IPS DF 19.7 (cell line): ENCODE measurements around the gene KATNAL1.
"Not testable (repeated sequence)": the region's sequence is repeated elsewhere in the genome, so short reads cannot be mapped to it uniquely, and the experiment has no call there.

ENCODE experiments used
- DNase-seq: peaks from one replicate; pipeline ENCODE4 v3.0.0-alpha.2; 2013; ENCODE audit warnings: low read depth, low spot score

The KATNAL1 gene

DNA sequence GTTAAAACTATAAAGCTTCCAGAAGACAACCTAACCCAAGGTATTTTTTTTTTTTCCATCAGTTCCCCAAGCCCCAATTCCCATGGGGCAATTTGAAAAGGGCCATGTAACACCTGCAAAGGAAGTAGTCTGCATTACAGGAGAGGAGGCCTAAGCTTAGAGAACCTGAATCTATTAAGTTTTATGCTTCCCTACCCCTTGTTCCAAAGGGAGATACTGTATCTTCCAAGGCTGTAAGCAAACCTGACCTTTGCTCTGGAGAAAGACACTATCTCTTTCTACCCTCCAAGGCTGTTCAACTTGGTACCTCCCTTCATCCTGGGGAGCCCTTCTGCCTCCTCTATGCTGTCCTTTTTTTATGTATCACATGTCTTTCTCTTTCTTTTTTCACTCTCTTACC lies 15.0 kb downstream of the KATNAL1 start:
- no peak for DNase-seq

GRCh38 chr13:30290812-30291436 lies 16.4 kb downstream of the KATNAL1 start:
- DNase-seq, result no peak

DNA sequence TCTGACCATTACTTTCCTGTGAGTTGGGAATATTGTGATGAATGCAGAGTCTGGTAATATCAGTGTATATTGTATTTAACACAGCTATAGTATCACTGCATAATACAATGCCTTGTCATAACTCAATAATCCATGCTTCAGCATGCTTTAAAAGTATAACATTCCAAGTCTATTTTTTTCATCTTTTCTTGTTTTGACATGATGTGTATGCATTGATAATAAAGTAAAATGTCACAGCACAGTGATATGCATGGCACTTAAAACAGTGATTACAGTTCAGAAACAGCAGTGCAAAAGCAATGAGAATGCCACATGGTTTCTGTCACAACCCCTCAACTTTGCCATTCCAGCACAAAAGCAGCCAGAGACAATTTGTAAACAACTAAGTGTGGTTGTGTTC lies 17.8 kb downstream of the KATNAL1 start:
- DNase-seq, result no peak

DNA sequence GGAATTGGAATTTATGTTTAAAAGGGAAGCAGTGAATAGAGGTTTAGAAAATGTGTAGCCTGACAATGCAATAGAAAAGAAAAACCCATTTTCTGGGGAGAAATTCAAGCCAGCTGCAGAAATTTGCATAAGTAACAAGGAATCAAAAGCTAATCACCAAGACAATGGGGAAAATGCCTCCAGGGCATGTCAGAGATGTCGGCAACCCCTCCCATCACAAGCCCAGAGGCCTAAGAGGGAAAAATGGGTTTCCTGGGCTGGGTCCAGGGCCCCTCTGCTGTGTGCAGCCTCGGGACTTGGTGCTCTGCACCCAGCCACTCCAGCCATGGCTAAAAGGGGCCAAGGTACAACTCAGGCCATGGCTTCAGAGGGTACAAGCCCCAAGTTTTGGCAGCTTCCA lies 21.3 kb downstream of the KATNAL1 start:
- not testable (repeated sequence) for DNase-seq

- DNase-seq, result no peak
These were observed 31.2 kb downstream of the KATNAL1 start for GRCh38 chr13:30276178-30276577.

GRCh38 chr13:30274083-30274482 lies 33.3 kb downstream of the KATNAL1 start:
- no peak for DNase-seq

- DNase-seq, result not testable (repeated sequence)
These were observed 37.3 kb downstream of the KATNAL1 start for GRCh38 chr13:30270035-30270434.

DNA sequence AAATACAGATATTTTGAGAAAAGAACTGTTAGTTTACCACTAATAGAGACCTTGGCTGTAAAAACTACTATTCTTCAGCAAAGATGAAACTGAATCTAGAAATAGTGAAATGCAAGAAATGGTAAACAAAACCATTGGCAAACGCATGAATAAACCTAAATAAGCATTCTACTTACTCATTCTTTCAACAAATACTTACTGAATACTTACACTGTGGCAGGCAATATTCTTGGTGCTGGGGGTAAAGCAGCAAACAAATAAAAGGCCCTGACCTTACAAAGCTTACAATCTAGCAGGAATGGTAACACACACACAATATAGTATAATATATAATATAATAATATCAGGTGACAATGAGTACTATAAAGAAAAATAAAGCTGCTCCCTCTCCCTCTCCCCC lies 38.7 kb downstream of the KATNAL1 start:
- DNase-seq, result no peak

DNA sequence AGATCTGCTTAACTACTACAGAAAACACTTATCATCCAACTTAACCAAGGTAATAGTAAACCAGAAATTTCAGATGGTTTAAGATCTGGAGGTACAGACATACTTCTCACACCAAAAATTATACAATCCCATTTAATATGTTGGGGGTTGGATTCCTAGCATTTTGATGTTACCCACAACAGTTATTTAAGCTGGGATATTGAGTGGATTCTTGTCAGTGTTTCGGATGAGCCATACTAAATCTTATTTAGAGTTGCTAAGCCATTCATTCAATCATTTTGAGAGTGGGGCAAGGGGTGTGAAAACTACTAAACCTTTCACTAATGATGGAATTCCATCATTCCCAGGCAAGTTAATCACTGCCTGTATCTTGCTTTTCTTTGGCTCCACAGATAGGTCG lies 40.6 kb downstream of the KATNAL1 start:
- no peak for DNase-seq

DNA sequence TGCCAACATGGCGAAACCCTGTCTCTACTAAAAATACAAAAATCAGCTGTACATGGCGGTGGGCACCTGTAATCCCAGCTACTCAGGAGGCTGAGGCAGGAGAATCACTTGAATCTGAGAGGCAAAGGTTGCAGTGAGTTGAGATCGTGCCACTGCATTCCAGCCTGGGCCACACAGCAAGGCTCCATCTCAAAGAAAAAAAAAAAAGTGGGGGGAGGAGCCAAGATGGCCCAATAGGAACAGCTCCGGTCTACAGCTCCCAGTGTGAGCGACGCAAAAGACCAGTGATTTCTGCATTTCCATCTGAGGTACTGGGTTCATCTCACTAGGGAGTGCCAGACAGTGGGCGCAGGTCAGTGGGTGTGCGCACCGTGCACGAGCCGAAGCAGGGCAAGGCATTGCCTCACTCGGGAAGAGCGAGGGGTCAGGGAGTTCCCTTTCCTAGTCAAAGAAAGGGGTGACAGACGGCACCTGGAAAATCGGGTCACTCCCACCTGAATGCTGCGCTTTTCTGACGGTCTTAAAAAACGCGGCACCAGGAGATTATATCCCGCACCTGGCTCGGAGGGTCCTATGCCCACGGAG lies 48.1 kb downstream of the KATNAL1 start:
- DNase-seq, result not testable (repeated sequence)

DNA sequence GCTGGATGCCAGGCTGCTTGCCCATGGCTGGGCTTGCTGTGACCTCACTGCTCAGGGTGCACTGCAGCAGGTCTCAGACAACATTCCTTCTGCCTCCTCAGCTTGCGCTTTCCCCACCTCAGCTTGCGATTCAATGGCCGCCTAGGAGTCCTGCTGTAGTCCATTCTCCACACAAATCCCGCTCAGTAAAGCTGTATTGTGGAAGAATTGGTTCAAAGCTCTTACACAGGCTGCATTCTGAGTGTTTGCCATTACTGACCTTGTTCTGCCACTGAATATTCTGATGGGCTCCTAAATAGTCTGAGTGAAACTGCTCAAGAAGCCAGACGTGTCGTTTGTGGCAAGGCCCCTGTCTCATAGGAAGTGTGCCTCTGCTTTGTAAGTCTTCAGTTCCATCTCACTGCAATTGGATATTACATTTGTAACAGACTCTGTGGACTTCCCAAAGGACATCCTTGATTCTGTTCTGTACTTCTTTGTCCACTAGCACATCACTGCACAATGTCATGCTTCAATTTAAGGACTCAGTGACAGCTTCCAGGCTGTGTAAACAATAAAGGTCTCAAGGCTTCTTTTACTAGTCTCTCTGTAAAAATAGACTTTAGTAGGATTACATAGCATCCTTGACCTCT lies 49.8 kb downstream of the KATNAL1 start:
- peak; percentile 3 for DNase-seq

GRCh38 chr13:30256713-30257467 lies 50.5 kb downstream of the KATNAL1 start:
- no peak for DNase-seq

DNA sequence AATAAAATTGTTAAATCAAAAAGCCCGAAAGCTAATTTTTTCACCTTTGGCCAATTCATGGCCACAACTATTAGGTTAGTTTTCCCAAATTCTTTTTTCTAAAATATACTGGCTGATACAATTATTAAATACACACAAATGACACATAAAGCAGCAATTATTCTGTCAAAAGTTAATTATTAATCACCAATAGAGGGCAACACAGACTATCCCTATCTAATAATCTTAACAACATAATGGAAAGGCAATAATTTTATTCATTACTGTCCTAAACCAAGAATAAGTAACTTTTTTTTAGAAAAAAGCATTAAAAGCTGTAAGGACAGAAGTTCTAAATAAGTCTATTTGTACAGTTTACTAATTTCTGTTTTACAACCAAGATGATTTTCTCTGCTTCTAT lies 51.7 kb downstream of the KATNAL1 start:
- DNase-seq, result no peak

GRCh38 chr13:30253830-30254229 lies 53.5 kb downstream of the KATNAL1 start:
- no peak for DNase-seq

- no peak for DNase-seq
These were observed 59.9 kb downstream of the KATNAL1 start for GRCh38 chr13:30247406-30247805.

- no peak for DNase-seq
These were observed 65.8 kb downstream of the KATNAL1 start for GRCh38 chr13:30241532-30241931.

DNA sequence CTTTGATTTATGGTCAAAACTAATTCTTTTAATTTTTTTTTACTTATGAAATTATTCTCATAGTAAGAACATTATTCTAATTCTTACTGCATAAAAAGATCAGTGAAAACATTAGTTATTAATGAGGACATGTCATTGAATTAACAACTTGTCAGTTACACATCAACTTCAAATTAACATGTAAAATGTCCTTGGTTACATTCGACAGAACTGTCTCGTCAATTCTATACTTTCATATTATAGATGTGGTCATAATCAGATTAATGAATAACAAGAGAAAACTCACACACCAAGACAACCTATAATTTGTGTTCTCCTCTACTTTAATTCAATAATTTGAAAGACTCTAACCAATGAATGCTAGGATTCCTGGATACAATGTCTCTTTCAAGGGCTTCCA lies 66.7 kb downstream of the KATNAL1 start:
- DNase-seq, result no peak

DNA sequence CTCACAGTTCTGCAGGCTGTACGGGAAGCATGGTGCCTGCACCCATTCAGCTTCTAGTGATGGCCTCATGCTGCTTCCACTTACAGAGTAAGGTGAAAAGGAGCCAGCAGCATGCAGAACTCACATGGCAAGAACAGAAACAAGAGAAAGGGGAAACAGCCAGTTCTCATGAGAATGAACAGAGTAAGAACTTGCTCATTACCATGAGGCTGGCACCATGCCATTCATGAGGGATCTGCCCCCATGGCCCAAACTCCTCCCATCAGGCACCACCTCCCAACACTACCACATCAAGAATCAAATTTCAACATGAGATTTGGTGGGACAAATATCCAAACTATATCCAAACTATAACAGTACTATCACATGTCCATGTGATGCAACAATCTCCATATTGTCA lies 72.1 kb downstream of the KATNAL1 start:
- DNase-seq, result no peak

DNA sequence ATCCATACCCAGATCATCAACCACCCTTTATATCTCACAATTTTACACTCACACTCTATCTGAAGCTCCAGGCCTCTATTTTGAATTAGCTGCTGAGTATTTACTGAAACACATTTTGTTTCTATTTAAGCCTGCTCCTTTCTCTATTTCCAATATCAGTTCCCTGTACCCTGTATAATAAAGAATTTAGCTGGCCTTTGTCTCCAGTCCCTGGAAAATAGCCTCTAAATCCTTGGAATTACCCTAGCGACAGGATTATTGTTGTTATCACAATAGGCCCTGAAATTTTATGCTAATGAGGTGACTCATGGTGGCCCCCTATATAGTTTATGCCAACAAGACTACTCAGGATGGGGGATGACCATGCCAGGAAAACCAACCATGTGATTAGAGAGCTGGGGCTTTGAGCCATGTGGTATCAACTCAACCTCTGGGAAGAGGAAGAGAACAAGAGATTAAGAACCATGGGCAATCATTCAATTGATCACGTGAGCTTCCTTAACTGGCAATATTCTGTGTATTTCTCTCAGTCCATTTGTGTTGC lies 72.7 kb downstream of the KATNAL1 start:
- no peak for DNase-seq

DNA sequence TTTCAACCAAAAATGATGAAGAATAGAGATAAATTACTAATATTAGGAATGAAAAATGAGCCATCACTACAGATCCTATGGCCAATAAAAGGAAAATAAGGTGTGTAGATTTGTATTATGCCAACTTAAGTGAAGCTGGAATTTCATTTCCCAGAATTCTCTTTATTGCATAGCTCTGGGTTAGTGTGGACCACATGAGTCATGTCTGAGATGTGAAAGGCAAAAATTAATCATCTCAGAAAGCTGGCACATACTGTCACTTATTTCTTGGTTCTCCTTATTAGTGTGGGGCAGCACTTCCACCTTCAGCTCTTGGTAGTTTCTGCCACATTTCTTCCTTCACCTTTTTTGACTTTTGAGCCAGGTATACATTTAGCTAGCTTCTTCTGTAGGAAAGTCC lies 82.6 kb downstream of the KATNAL1 start:
- no peak for DNase-seq

GRCh38 chr13:30222254-30222653 lies 85.1 kb downstream of the KATNAL1 start:
- no peak for DNase-seq

DNA sequence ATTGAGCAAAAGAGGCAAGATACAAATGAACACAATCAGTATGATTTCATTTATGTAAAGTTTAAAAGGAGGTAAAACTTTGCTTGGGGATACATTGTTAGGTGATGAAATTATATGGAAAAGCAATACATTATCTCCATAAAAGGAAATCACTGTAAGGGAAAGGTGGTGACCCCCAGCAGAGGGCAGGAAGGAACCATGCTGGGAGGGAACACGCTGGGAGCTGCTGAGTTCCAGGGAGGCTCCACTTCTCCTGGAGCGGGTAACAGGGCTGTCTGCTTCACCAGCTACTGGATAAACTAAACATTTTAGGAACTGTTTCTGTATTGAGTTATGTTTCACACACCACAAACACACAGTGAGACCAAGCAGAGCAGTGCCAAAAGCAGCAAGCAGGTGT lies 91.2 kb downstream of the KATNAL1 start:
- no peak for DNase-seq
